GM19239 (cell line): ENCODE results near the gene TMEM44.
"Not testable (repeated sequence)": the region's sequence is repeated elsewhere in the genome, so short reads cannot be mapped to it uniquely, and the experiment has no call there.

Experiments used
- DNase-seq: peaks from one replicate; pipeline ENCODE4 v3.0.0; 2011; ENCODE audit warnings: low spot score; ENCODE audit not compliant: insufficient read length
- FAIRE-seq: peaks from 2 replicates; lab custom pipeline; 2011; peaks lifted over from hg19 to GRCh38; lab: Jason Lieb, UNC

The TMEM44 gene

DNA sequence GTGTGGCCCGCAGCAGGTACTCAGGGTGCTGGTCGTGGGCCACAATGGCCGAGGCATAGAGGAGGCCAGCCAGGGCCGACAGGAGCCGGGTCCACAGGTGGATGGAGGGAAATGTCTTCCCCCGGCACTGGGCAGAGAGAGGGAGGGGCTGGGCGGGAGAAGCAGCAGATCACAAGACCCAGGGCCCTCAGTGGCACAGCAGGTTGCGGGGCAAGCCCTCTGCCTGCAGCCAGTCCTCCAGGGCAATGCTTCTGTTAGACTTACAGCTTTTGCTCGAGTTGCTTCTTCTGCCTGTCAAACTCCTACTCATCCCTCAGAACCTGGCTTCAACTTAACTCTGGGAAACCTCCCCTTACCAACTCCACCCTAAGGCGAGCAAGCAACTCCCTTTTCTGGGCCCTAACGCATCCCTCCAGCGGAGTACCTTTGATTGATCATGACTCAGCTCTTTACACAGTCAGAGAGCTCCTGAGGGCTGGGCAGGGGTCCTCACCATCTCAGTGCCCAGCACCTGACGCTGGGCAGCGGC, 16.0 kb downstream of the TMEM44 start:
- FAIRE-seq = no peak
- DNase-seq = no peak

DNA sequence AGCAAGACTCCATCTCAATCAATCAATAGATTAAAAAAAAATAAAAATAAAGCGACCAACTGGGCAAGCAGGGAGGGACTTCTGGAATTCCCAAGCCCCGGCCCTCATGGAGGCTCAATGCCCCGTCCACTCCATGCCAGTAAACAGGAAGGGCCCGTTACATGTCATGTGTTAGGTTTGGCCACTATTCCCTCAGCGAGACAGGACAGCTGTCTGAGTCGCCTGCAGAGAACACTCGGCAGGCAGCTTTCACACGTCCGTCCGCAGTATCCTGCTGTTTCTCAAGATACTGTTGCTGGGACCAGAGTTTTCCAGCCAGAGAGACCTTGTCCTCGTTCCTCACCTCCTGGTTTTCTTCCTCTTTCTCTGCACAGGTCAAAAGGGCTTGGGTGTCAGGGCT, 18.0 kb downstream of the TMEM44 start:
- DNase-seq (no peak), FAIRE-seq (no peak)

DNA sequence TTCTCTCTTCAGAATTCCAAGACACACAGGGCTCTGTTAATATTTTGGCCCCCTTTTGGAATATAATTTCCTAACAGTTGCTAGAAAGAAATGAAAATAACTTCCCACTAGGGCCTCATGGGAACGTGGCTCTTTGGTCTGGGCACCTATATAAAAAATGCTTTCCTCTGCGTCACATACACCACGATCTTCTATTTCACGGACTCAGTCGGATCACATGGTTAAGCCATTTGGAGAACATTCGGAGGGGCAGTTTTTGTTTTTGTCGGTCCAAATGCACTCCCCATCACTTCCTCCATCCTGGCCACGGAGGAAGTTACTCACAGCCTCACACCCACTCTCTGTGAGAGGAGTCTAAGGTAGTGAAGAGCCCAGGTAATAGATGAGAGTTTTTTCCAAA, 21.0 kb downstream of the TMEM44 start:
- DNase-seq = no peak
- no peak for FAIRE-seq

DNA sequence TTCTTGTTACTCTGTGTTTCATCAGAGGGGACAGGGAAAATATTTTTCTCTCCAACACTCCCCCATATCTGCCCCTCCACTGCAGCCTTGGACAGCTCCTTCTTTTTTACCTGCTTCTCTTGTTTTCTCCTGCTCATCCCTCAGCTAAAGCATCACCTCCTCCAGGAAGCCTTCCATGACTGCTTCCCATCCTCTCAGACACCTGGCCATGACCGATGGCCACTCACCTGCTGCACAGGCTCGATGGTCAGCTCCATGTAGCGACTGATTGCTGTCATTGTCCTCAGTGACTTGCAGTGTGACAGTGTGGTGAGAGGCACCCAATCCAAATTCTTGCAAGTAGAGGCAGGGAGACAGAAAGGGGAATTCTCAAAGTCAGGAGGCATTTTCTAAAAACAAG, 22.5 kb downstream of the TMEM44 start:
- DNase-seq = no peak
- FAIRE-seq = no peak

DNA sequence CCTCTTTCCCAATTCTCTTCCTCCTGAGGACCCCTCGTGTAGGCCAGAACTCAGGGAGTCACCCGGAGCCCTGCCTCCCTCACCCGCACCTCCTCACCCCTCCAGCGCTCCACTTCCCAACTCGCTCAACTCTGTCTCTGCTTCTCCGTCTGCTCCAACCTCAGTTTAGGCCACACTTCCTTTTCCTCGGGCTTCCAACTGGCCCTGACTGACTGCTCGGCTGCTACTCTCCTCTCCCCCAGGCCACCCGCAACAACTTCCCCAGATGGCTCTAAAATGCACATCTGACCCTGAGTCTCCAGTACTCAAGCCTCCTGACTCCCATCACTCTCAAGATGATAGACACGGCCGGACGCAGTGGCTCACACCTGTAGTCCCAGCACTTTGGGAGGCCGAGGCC, 23.6 kb downstream of the TMEM44 start:
- no peak for DNase-seq
- FAIRE-seq = no peak

DNA sequence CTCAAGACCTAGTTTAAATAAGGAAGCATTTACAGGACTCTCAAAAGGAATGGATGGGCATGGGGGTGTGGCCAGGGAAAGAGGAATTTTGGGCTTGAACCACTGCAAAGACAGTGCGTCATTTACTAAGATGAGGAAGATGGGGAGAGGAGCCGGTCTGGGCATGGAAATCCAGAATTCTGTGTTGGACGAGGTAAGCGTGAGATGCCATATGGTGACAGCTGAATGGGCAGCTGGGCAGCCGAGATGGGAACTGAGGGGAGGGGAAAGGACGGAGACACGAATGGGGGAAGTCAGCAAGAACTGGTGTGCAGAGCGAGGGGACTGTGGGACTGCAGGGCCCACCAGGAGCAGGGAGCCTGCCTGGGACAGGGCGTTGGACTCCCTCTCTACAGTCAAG, 24.2 kb downstream of the TMEM44 start:
- no peak for FAIRE-seq
- no peak for DNase-seq

DNA sequence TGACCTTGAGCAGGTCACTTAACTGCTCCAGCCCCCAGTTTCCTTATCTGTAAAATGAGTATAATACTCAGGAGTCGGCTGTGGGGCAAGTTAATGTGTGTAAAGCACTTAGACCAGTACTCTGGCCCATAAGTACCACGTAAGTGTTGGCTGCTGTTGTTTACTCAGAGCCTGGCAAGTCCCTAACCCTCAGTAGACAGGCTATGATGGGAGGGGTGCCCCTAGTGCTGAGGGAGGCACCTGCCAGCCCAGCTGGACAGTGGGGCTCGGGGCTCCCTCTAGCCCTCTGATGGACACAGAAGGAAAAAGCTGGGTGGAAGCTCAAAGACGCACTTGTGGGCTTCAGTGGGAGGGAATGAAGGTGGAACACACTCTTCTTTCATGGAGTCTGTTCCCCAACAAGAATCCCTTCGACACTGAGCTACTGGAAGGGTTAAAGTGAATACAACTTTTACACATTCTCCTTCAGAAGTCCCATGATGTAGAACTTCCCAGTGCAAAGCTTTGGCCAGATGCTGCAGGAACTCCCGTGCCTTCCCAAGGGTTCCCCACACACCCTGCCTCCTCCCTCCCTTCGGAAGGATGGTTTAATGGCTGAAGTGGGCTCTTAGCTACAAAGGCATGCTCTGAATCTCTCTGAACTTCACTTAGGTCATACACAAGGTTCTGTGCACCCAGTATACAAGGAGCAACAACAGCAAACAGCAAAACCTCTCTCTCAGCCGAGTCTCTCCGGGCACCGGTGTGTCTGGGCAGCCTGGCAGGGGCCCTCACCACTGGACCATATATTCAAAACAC, 25.4 kb downstream of the TMEM44 start:
- no peak for FAIRE-seq

DNA sequence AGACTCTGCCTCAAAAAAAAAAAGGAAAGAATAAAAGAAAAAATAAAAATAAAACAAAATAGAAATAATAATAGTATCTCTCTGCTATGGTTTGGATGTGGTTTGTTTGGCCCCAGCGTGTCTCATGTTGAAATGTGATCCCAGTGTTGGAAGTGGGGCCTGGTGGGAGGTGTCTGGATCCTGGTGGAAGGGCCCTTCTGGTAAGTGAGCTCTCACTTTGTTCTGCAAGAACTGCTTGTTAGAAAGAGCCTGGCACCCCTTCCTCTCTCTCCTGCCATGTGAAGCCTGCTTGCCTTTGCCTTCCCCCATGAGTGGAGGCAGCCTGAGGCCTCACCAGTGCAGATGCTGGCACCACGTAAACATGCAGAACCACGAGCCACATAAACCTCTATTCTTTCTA, 26.3 kb downstream of the TMEM44 start:
- FAIRE-seq = no peak
- DNase-seq = no peak

More for the DNA sequence above, 25.4 kb downstream of the TMEM44 start:
- DNase-seq = no peak

DNA sequence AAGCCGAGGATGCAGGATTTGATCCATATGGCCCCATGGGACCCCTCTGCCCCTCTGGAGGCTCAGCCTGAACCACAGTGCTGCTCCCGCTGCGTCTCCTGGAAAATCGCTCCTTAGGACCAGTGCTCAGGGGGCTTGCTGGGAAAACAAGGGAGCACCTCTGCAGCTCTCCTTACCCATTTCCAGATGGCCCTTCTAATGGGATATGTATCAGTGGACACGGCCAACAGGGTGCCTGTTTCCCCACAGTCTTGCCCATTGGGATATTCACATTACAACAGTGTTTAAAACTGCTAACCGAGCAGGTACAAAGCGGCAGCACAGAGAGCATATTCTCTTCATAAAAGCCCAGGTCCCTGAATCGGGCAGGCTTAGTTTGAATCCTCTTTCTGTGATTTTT, 27.1 kb downstream of the TMEM44 start:
- FAIRE-seq (no peak), DNase-seq (no peak)

DNA sequence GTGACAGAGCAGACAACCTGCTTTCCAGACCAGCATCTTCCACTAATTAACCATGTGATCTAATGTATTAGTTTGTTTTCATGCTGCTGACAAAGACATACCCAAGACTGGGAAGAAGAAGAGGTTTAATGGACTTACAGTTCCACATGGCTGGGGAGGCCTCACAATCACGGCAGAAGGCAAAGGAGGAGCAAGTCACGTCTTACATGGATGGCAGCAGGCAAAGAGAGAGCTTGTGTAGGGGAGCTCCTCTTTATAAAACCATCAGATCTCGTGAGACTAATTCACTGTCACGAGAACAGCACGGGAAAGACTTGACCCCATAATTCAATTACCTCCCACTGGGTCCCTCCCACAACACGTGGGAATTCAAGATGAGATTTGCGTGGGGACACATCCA, 27.9 kb downstream of the TMEM44 start:
- not testable (repeated sequence) for DNase-seq, FAIRE-seq

DNA sequence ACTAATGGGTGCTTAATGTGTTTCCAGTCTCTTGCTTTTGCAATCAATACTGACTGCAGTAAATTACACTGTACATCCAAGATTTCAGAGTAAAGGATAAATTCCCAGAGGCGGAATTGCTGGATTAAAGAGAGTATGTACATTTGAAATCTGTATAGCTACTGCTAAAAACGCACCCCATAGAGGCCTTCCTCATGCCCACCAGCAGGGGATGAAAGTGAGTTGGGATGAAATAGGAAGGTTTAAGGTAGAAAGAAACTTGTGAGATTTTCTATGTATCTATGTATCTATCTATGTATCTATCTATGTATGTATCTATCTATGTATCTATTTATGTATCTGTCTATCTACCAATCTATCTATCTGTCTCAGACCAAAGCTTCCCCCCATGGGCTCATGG, 28.4 kb downstream of the TMEM44 start:
- no peak for DNase-seq
- FAIRE-seq = no peak

DNA sequence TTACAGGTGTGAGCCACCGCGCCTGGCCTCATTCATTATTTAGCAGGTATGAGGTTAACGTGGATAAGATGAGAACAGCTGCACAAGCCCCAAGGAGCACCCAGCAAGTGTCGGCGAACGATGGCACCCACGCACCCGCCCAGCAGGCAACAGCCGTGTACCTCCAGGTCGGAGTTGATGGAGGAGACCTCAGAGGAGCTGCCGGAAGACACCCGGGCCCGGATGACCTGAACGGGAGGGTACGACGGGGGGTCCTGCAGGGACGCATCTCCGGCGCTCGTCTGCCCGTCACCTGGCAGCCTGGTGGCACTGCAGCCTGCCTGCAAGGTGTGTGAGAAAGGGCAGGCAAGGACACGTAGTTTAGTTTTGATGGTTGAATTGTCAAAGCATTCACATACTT, 29.1 kb downstream of the TMEM44 start:
- no peak for FAIRE-seq
- no peak for DNase-seq

DNA sequence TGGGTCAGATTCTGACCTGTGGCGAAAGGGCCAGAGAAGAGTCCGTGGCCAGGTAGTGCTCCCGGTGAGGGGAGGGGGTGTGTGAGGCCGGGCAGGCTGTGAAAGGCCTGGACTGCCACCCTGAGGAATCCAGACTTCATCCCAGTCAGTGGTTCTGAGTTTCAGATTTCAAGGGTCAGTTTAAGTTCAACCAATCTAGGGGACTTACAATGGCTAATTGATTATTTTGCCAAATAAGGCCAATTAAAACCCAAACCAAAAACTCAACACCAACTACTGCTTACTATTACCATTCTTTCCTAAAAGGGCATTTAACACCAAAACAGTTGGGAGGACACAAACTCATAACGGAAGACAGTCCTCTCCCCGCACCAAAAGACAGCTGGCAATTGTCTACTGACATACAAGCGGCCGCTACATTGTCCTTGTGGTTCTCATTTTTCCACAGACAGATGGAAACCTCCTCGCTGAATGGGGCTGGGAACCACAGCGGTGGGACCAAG, 30.5 kb downstream of the TMEM44 start:
- FAIRE-seq (no peak), DNase-seq (no peak)

DNA sequence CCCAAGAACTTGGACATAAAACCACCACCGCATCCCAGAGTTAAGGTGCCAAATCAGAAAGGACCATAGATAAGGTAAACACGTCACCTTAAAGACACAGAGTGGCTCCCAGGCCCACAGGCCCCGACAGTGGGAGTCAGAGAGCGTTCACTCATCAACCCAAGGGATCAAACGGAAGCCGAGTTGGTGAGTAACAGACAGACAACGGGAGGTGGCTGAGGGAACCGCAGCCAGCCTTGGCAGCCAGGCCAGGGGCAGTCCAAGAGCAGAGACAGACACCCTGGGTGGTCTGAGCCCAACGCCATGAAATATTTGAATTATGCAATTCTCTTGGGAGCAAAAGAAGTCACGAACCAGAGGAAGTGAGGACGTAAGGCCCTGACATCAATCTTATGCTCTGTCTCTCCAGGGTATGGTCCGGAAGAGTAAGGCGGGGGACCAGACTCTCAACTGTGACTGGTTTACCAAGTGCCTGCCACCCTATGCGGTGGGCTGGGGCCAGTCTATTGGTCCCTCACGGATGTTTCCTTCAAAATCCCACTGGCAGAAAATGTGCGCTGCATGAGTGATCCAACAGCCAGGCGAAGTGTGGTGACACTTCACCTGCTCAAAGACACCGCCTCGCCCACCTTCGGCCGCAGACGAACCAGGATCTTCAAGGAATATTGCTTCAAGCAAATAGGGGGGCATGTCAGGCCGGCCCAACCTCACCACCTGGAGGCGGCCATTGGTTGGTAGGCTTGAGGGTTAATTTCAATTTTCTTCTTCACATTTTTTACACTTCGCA, 34.3 kb downstream of the TMEM44 start:
- FAIRE-seq (no peak), DNase-seq (no peak)

DNA sequence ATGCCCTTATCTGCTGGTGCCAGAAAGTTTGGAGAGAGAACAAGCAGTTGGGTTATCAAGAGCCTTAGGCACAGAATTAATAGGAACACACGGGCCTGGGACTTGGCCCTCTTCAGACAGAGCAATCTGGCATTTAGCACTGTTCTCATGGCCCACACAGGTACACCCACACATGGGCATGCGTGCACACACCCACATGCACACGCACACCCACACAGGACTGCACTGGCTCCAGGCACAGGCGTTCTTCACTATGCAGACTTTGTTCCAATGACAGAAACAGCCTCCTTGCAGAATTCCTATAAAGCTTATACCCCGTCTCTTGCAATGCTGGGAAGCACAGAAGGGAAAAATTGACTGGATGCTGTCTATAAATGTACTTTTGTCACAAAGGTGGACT, 36.3 kb downstream of the TMEM44 start:
- DNase-seq = no peak
- FAIRE-seq = no peak

DNA sequence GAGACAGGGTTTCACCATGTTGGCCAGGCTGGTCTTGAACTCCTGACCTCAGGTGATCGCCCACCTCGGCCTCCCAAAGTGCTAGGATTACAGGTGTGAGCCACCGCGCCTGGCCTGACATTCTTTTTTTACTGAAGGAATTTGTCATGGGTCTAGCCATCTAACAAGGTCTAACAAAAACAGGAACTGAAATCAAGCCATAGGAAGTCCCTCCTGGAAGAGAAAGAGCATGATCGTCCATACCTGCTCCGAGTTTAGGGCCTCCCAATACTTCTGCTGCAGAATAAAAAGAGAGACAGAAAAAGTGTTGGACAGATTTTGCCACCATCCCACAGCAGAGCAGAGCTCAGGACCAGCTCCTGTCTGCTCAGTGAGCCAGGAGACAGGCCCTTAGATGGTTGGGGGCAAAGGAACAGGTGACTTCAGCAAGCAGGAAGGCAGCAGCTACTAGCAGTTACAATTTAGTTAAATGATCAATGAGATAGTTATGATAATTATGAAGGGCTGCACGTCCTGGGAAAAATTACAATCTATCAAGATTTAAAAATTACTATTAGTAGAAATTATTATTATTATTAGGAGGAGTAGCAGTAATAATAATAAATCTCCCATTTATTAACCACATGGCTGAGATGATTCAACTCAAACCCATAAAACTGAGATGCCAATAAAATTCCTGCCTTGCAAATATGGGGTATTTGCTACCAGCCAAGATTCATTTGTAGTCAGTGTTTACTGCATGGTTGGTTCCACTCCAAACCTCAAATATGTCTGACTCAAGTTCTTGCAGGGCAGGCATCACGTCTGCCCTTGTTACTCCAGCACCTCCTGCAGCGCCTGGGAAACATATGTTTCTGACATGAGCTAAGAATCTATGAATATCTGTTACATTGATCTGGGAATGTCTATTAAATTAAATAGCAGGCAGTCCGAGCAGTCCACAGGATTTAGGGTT, 40.1 kb downstream of the TMEM44 start:
- DNase-seq (no peak), FAIRE-seq (no peak)

DNA sequence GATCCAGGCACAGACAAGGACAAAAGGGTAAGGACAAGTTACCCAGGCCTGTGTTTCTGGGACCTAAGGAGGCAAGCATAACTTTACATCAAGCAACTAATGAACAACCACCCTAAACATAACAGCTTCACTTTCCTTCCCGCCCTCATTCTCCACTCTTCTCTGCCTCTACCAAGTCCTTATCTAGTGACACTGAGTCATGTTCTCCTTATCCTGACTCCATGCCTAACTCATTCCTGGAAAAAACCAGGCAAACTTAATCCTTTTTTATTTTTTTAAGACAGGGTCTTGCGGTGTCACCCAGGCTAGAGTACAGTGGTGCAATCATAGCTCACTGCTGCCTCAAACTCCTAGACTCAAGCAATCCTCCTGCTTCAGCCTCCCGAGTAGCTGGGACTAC, 44.5 kb downstream of the TMEM44 start:
- FAIRE-seq = no peak
- no peak for DNase-seq

DNA sequence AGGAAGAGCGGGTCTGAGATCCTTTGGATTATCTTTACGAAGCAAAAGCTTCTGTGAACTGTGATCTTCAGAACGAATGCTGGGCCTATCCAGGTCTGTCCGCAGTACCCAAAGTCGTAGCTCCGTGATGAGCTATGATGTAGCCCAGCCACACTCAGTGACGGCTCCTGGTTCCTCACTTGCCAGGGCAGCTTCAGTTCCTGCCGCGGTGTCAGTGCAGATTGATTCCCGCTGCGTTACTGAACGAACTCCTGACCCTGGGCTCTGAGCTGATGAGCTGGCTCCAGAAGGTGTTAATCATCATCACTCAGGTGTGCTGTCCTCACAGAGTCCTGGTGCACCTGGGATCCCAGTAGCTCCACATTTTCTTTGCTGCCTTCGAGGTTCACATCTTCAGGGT, 45.0 kb downstream of the TMEM44 start:
- no peak for FAIRE-seq
- no peak for DNase-seq

DNA sequence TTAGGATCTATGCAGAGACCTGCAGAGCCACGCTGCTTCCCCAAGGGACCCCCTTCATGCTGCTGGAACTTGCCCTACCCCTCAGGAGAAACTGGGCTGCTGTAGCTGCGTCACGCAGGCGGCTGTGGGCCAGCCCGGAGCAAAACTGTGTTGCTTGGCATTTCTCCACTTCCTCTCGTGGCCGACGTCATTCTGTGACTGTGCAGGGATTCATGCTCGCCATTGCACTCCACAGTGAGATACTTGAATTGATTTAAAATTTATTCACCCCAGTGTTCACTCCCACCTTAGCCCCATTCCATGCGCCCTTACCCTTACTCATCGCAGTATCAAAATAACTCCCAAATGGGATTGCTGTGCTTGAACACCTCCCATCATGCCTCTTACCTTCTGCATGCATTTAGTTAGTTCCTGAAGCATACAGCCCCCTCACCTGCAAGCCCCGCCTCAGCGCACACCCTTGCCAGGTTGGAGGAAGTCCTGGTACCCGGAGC, 45.7 kb downstream of the TMEM44 start:
- no peak for FAIRE-seq
- DNase-seq = no peak

DNA sequence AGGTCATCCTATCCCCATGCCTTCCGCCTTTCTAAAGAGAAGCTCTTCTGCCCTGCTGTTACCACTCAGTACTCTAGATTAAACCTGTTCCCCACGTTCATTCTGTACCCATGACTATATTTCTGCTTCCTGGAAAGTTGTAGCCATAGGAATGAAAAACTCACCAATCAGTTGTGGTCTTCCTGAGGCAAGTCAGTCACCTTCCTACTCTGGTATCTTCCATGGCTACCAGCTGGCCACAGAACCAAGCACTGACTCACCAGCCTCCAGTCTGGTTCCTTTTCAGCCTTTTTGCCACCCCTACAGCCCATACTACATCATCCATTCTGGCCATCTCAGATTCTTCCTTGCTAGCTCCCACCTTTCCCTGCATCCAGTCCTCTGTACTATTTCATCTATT, 46.4 kb downstream of the TMEM44 start:
- FAIRE-seq = no peak
- DNase-seq = no peak
